ACC112 (cell line): Measurements from ENCODE around the gene SRCIN1.

Experiments used
- H2AFZ ChIP-seq: fragments of 200-600 bp; sonication (generic); one replicate; pipeline ENCODE4 v1.6.0; 2017; ENCODE audit warnings: antibody characterized with exemption, low read length; ENCODE audit not compliant: unreplicated experiment
- H3K27ac ChIP-seq: fragments of 200-600 bp; sonication (generic); 2 replicates; pipeline ENCODE4 v1.5.1; 2014; ENCODE audit warnings: low read depth, mild to moderate bottlenecking, antibody characterized with exemption, low read length, moderate library complexity
- H3K27me3 ChIP-seq: fragments of 200-600 bp; sonication (generic); 2 replicates; pipeline ENCODE4 v1.6.1; 2014; ENCODE audit warnings: mild to moderate bottlenecking, antibody characterized with exemption, low read length, moderate library complexity, mixed read lengths; ENCODE audit not compliant: insufficient read depth
- H3K36me3 ChIP-seq: fragments of 200-600 bp; sonication (generic); 2 replicates; pipeline ENCODE4 v1.6.1; 2016; ENCODE audit warnings: mild to moderate bottlenecking, antibody characterized with exemption, low read length, moderate library complexity, mixed read lengths; ENCODE audit not compliant: insufficient read depth
- H3K4me1 ChIP-seq: fragments of 200-600 bp; sonication (generic); one replicate; pipeline ENCODE4 v1.6.1; 2016; ENCODE audit warnings: low read length, mixed read lengths; ENCODE audit not compliant: insufficient read depth, unreplicated experiment, control insufficient read depth
- H3K4me3 ChIP-seq: fragments of 200-600 bp; sonication (generic); 2 replicates; pipeline ENCODE4 v1.5.1; 2014; ENCODE audit warnings: mild to moderate bottlenecking, low read depth, low read length
- H3K79me2 ChIP-seq: fragments of 200-600 bp; sonication (generic); one replicate; pipeline ENCODE4 v1.6.0; 2016; ENCODE audit warnings: low read length; ENCODE audit not compliant: control insufficient read depth, unreplicated experiment, insufficient read depth

SRCIN1 gene

DNA sequence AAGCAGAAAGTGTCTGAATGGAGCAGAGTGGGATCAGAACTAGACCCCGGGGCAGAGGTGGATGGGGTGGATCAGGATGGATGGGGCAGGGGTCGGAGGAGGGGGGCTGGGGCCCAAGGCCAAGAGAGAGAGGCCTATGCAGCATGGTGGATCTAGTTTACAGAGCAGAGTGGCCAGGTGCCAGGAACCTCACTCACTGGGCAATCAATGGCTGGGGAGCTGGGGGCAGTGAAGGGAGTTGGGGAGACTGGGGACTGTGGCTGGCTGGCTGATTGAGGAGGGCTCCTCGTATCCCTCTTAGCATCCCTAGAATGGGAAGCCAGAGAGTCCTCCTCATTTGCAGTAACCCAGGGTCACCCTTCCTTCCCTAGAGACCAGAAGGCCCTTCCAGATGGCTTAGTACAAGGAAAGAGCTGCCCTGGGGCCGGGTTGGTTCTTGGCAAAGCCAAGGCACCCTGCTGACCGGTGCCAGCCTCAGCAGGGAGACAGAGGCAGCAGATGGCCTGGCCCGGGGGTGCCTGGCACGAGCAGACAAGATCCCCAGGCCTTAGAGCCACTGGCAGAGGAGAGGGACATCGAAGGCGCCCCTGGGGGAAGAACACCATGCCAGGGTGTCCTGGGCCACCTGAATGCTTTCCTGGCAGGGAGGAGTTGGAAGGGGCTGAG lies 36.8 kb downstream of the SRCIN1 start:
- no peak overlapping the region for H3K4me3 ChIP-seq
- no peak overlapping the region for H3K27ac ChIP-seq
- no peaks in the 10 kb centered on the region for H3K36me3 ChIP-seq
- peaks cover 87% of the 10 kb centered on the region for H3K27me3 ChIP-seq
- H2AFZ ChIP-seq, result no peak overlapping the region
- no peaks in the 10 kb centered on the region for H3K79me2 ChIP-seq
- peaks cover 4% of the 10 kb centered on the region for H3K4me1 ChIP-seq

DNA sequence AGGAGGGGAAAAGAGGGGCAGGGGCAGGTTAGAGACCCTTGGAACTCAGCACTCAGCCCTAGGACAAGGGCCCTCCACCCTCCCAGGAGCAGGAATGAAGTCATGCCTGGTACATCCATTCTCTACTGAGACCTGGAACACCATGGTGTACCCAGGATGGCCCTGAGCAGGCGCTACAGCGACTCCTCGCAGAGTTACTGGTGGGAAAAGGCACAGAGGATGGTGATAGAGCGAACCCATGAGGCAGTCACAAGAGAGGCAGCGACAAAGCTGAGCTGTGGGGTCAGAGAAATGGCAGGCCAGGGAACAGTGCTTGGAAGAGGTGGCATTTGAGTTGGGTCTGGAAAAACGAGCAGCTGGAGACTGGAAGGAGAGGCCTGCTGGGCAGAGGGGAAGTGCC lies 37.5 kb downstream of the SRCIN1 start:
- no peaks in the 10 kb centered on the region for H3K36me3 ChIP-seq
- H3K4me3 ChIP-seq, result no peak overlapping the region
- H3K27me3 ChIP-seq, result peaks cover 87% of the 10 kb centered on the region
- no peak overlapping the region for H3K27ac ChIP-seq
- H2AFZ ChIP-seq, result no peak overlapping the region
- H3K79me2 ChIP-seq, result no peaks in the 10 kb centered on the region
- peaks cover 4% of the 10 kb centered on the region for H3K4me1 ChIP-seq

DNA sequence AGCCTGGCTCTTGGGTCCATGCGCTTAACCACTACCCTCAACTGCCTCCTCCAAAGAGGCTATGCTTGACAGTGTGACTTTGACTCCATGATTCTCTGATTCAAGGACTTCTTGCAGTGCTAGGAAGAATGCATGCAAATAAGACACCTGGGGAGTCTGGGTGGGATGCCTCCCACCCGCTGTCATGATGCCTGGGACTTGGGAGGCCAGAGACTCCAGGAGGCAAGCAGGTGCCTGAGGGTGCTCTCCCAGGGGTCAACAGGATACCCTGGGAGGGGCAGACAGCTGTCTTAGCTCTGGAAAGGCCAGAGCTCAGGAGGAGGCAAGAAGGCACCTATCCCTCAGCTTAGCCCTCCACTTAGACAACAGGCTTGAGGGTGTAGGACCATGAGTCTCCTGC lies 38.4 kb downstream of the SRCIN1 start:
- Histone ChIP-seq H3K4me1 (peaks cover 4% of the 10 kb centered on the region), H3K36me3 (no peaks in the 10 kb centered on the region), H3K27ac (no peak overlapping the region), H2AFZ (no peak overlapping the region), H3K27me3 (peaks cover 87% of the 10 kb centered on the region), H3K4me3 (no peak overlapping the region), H3K79me2 (no peaks in the 10 kb centered on the region)

DNA sequence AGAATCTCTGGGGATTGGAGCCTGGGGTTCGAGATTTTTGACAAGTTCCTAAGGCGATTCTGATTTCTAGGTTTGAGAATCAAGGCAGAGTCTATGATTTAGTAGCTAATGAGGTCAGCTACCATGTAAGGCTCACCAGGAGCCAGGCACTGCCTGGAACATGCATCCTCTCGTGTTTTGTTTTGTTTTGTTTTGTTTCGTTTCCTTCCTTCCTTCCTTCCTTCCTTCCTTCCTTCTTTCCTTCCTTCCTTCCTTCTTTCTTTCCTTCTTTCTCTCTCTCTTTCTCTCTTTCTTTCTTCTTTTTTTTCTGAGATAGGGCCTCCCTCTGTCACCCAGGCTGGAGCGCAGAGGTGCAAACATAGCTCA lies 39.1 kb downstream of the SRCIN1 start:
- Histone ChIP-seq H3K4me1 (peaks cover 4% of the 10 kb centered on the region), H3K27ac (no peak overlapping the region), H3K79me2 (no peaks in the 10 kb centered on the region), H3K36me3 (no peaks in the 10 kb centered on the region), H2AFZ (no peak overlapping the region), H3K4me3 (no peak overlapping the region), H3K27me3 (peaks cover 88% of the 10 kb centered on the region)

DNA sequence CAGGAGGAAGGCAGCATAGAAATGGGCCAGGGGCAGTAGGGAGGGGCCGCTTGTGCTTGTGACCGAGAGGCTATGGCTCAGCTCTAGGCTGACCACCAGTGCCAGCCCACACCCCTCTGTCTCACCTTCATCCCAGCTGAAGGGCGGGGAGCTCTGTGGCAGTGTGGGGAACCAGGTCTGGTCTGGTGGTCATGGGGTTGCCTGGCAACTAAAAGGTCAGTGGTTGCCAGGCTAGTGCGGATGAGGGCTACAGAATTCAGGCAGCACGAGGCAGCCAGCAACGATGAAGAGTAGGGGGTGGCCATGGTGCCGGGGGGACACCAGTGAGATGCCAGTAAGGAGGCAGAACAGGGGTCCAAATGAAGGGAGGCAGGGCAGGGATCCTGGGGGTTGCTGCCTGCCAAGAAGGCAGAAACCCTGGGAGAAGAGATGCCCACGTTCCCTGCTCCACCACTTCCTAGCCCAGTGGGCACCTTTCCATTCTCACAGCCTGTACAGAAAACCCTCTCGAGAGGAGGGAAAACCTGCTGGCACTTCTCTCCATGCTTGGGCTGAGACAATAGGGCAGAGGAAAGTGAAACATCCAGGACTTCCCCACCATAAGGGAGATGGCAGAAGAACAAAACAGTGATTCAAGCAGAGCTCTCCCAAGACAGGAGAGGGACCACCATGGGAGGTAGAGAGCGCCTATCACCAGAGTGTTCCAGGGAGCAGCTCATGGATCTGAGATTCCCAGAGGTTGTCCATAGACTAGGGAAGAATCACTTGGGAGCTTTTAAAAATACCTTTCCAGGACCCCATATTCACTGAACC lies 39.7 kb downstream of the SRCIN1 start:
- H3K4me3 ChIP-seq, result no peak overlapping the region
- H3K36me3 ChIP-seq, result no peaks in the 10 kb centered on the region
- no peaks in the 10 kb centered on the region for H3K79me2 ChIP-seq
- no peaks in the 10 kb centered on the region for H3K4me1 ChIP-seq
- peaks cover 88% of the 10 kb centered on the region for H3K27me3 ChIP-seq
- no peak overlapping the region for H2AFZ ChIP-seq
- H3K27ac ChIP-seq, result no peak overlapping the region

DNA sequence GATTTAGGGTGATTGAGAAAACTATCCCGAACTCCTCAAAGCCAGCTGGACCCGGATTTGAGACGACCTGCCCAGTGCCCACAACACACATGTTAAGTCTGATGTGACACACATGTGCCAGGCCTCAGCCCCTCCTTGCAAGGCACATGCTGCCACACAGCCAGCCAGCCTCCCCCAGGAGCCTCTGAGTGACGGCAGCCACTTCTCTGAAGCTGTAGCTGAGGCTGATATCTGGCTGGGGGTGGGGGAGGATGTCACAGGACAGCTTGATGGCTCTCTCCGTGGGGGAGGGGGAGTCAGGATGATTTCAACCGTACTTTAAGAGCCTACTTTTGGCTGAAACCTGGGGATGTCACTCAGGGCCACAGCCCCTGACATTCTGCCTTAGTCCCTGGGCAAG lies 40.9 kb downstream of the SRCIN1 start:
- H3K27me3 ChIP-seq, result peaks cover 90% of the 10 kb centered on the region

DNA sequence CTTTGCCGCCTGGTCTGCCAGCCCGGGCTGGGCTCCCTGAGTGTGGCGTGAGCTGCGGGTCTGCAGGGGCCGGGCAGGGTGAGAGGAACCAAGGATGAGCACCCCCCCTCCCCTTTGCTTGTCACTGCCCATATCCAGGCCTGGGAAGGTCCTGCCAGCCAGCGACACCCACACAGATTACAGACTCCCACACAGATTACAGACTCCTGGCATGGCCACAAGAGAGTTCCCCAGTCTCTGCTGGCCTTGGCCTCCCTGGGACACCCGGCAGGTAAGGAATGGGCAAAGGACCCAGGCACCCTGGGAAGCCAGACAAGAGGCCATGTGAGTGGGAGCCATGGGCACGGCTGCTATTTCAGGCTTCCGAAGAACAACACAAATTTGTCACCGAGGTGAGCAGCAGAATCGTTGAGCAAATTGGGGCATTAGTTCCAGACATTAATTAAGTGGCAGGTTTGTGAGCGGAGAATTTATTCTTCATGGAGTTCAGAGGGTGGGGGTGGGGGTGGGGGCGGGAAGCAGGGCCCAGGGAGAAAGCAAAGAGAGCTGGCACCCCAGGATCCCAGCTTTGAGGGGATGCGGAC lies 41.4 kb downstream of the SRCIN1 start:
- Histone ChIP-seq H2AFZ (no peak overlapping the region), H3K36me3 (no peaks in the 10 kb centered on the region), H3K4me3 (no peak overlapping the region), H3K27me3 (peaks cover 85% of the 10 kb centered on the region), H3K79me2 (no peaks in the 10 kb centered on the region), H3K27ac (no peak overlapping the region), H3K4me1 (peaks cover 6% of the 10 kb centered on the region)

More for the DNA sequence above, 40.9 kb downstream of the SRCIN1 start:
- no peak overlapping the region for H2AFZ ChIP-seq
- no peak overlapping the region for H3K27ac ChIP-seq
- no peaks in the 10 kb centered on the region for H3K36me3 ChIP-seq
- H3K79me2 ChIP-seq, result no peaks in the 10 kb centered on the region
- H3K4me3 ChIP-seq, result no peak overlapping the region
- H3K4me1 ChIP-seq, result peaks cover 2% of the 10 kb centered on the region

DNA sequence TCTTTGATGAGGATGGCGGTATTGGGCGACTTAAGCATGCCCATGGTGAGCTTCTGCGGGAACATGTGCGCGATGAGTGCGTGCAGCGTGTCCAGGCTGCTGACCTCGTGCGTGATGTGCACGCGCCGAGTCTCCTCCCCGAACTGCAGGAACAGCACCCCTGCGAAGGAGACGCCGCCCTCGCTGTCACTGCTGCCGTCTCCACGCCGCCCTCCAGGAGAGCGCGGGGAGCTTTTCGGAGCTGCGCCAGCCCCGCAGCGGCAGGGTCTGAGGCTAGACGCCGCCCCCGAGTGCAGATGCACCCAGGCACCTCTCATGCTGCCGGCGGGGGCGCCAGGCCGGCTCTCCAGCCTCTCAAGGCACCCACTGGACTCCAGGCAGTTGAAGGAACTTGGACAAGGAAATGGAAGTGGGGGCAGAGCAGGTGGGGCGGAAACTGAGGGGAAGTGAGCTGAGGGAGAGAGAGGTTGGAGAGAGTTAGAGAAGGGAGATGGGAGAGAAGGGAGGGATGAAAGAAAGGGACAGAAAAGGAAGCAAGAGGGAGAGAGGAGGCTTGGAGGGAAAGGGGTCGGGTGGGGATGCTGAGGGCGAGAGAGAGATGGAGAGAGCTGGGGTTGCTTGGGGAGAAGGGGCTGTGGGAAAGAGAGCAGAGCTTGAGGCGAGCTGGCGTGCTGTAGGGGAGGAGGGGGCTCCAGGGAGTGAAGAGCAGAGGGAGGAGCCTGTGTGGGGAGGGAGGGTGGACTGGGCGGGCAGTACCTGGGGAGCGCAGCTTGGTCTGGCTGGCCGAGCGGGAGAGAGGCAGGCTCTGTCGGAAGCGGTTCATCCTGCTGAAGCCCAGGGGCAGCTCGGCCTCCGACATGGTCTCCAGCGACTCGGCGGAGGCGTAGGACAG lies 42.1 kb downstream of the SRCIN1 start:
- Histone ChIP-seq H2AFZ (no peak overlapping the region), H3K36me3 (no peaks in the 10 kb centered on the region), H3K27me3 (peaks cover 84% of the 10 kb centered on the region), H3K4me1 (peaks cover 6% of the 10 kb centered on the region), H3K27ac (no peak overlapping the region), H3K4me3 (no peak overlapping the region), H3K79me2 (no peaks in the 10 kb centered on the region)

DNA sequence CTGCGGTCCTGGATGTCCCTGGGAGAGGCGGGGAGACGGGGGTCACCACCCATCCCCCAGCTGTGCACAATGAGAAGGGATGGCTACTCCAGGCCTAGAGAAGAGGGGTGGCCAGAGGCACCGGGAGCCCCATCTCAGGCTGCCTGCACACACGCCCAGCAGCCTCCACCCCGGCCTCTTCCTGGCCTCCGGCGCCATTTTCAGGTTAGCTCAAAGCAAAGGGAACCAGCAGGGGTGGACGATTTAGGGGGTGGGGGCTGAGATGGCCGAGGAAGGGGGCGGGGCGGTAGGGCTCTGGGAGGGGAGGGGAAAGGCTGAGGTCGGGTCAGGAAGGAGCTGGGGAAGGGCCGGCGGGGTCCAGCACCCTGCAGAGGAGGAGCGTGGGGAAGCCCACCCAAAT lies 42.8 kb downstream of the SRCIN1 start:
- Histone ChIP-seq H3K79me2 (no peaks in the 10 kb centered on the region), H3K27ac (no peak overlapping the region), H2AFZ (no peak overlapping the region), H3K4me1 (peaks cover 6% of the 10 kb centered on the region), H3K4me3 (no peak overlapping the region), H3K36me3 (no peaks in the 10 kb centered on the region), H3K27me3 (peaks cover 78% of the 10 kb centered on the region)

DNA sequence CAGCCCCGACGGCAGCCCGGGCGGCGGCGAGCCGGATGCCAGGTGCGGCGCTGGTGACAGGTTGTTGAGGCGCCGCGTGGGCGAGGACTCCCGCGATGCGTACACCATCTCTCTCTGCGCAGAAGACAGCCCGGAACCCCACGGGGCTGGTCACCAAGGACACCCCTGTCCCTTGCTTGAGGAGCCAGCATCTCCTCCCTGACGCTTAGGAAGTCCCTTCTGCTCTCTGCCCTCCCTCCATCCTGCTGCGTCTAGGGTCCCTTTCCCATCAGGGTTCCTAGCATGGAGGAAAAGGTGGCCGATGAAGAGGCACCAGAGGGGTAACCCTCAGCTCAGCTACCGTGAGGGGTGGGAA lies 43.6 kb downstream of the SRCIN1 start:
- peaks cover 12% of the 10 kb centered on the region for H3K4me1 ChIP-seq
- H3K4me3 ChIP-seq, result no peak overlapping the region
- peaks cover 71% of the 10 kb centered on the region for H3K27me3 ChIP-seq
- no peaks in the 10 kb centered on the region for H3K36me3 ChIP-seq
- no peaks in the 10 kb centered on the region for H3K79me2 ChIP-seq
- H2AFZ ChIP-seq, result no peak overlapping the region
- H3K27ac ChIP-seq, result no peak overlapping the region
